ENCODE data around the gene WNK4.

- TF ChIP-seq ARNTL (CRISPR knock-in tag; IDR thresholded peaks at IDR 0.05; ENCODE audit: borderline replicate concordance, low read depth) (no peak), RARB (CRISPR knock-in tag; IDR thresholded peaks at IDR 0.05) (no peak), ZNF8 (CRISPR knock-in tag; IDR thresholded peaks at IDR 0.05) (no peak), SNAI2 (CRISPR knock-in tag; IDR thresholded peaks at IDR 0.05) (no peak), ZNF70 (CRISPR knock-in tag; IDR thresholded peaks at IDR 0.05) (no peak), ZFP30 (CRISPR knock-in tag; IDR thresholded peaks at IDR 0.05) (no peak), BACH2 (CRISPR knock-in tag; IDR thresholded peaks at IDR 0.05; ENCODE audit: borderline replicate concordance) (no peak), OSR1 (CRISPR knock-in tag; IDR thresholded peaks at IDR 0.05) (no peak), ZNF565 (CRISPR knock-in tag; conservative IDR thresholded peaks at IDR 0.05; ENCODE audit: low read depth) (no peak)
- TF ChIP-seq, protein P1, sequence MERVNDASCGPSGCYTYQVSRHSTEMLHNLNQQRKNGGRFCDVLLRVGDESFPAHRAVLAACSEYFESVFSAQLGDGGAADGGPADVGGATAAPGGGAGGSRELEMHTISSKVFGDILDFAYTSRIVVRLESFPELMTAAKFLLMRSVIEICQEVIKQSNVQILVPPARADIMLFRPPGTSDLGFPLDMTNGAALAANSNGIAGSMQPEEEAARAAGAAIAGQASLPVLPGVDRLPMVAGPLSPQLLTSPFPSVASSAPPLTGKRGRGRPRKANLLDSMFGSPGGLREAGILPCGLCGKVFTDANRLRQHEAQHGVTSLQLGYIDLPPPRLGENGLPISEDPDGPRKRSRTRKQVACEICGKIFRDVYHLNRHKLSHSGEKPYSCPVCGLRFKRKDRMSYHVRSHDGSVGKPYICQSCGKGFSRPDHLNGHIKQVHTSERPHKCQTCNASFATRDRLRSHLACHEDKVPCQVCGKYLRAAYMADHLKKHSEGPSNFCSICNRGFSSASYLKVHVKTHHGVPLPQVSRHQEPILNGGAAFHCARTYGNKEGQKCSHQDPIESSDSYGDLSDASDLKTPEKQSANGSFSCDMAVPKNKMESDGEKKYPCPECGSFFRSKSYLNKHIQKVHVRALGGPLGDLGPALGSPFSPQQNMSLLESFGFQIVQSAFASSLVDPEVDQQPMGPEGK (CRISPR knock-in tag; IDR thresholded peaks at IDR 0.05; ENCODE audit: borderline replicate concordance): no peak
These were observed 38.0 kb downstream of the WNK4 start for GRCh38 chr17:42818379-42818778.
